GM19351 (cell line): ENCODE measurements around the gene SRCIN1.

Experiments
- ATAC-seq: cut with Tn5 transposase; IDR thresholded peaks from one replicate; pipeline ENCODE4 v1.9.1; 2021; ENCODE audit warnings: mild to moderate bottlenecking, moderate library complexity; ENCODE audit not compliant: unreplicated experiment

SRCIN1 gene

DNA sequence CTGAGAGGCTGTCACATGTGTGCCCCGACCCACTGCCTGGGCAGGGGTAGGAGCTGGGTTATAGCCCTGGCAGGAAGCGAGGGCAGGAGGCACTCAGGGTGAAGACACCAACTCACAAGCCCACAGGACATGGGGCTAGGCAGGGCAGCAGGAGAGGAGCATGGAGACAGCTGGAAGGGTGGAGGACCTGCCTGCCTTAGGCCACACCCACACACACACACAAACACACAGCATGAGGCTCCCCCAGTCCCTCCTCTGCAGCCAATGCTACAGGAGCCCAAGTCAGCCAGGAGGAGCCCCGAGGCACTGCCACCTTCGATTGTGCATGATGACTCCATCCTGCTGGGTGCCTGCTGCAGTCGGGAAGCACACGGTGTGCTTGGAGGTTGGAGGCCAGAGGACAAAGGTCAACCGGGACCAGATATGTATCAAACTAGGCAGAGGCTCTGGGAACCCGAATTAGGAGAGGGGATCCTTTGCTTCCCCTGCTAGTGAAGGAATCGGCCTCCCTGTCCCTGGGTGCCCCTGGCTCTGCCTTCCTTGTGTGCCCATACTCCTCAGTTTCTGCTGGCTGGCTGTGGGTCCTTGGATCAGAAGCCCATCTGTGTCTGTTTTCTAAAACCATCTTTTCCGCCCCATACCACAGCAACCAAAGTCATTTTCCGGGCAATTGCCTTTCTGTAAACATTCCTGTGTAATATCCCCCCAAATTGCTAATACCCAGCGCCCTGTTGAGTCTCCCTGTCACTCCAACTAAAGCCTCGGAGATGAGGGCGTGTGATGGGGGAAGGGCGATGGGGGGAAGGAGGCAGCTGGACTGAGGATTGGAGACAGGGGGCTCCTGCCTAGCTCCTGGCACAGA is 20.5 kb downstream of the SRCIN1 start:
- ATAC-seq: no peak

DNA sequence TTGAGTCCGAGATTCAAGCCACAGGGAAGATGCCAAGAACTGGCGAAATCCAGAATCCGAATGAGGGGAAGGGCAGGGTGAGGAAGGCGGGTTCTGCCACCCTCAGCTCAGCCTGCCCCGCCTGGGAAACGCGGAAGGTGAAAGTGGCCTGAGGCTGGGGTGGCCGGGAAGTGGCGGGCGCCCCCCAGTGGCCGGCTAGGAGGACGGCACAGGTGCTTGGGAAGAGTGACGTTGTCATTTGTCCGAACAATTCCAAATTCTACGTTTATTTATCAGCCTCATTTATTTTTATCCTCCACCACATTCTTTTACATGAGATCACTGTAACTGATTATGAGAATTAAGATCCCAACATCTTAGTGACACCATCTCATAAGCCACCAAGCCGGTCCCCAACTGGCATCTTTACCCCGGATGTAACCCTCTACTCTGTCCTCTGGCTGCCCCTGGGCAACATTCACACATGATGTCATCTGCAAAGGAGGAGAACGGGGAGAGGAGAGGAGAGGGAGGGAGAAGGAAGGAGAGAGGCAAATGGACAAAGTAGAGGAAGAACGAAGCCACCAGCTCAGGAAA is 21.3 kb downstream of the SRCIN1 start:
- no peak for ATAC-seq

DNA sequence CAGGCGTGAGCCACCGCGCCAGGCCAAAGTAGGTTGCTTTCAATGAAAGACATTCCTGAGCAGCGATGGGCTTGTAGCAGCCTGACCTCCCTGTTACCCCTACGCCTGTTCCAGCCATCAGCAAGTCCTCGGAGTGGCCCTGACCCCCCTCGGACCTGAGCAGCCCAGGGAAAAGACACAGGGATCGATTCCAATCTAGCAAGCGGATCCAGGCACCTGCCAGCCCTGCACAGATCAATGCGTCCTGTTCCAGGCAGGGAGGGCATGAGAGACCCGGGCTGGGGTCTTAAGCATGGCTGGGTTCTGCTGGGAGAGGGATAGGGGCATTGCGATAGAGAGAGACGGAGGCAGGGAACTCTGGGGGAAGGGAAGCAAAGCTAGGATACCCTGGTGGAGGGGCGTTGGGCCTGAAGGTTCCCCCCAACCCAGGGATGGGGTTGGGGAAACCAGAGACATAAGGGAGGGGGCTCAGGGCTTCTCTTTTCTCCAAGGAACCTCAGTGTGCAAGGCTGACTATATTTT is 21.9 kb downstream of the SRCIN1 start:
- no peak for ATAC-seq

DNA sequence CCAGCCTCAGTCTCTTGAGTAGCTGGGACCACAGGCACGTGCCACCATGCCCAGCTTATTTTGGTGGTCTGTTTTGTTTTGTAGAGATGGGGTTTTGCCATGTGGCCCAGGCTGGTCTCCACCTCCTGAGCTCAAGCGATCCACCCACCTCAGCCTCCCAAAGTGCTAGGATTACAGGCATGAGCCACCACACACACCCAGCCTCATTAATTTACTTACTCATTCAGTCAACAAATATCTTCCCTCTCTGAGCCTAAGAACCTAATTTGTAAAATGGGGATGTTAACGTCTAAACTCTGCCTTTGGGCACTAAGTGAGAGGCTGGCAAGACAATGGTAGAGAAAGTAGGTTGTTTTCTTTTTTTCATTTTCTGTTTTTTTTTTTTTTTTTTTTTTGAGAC is 22.6 kb downstream of the SRCIN1 start:
- ATAC-seq: no peak

GRCh38 chr17:38582069-38582468 is 23.7 kb downstream of the SRCIN1 start:
- no peak for ATAC-seq

DNA sequence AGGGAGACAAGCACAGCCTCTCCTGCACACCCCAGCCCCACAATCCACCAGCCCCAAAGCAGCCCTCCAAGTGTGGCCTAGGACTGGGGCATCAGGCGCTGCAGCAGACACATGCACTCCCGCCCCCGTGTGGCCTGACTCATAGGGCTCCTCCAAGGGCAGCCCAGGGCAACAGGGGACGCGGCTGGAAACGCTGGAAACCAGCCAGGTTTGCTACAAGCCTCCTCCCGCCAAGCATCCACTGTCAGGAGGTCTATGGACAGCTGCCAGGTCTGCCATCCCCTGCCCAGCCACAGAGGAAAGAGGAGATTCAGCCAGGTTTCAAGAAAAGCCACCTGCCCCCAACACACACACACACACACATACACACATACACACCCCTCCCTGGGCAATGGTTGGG is 25.8 kb downstream of the SRCIN1 start:
- ATAC-seq: no peak

- ATAC-seq: no peak
These were observed 26.7 kb downstream of the SRCIN1 start for GRCh38 chr17:38579083-38579480.

DNA sequence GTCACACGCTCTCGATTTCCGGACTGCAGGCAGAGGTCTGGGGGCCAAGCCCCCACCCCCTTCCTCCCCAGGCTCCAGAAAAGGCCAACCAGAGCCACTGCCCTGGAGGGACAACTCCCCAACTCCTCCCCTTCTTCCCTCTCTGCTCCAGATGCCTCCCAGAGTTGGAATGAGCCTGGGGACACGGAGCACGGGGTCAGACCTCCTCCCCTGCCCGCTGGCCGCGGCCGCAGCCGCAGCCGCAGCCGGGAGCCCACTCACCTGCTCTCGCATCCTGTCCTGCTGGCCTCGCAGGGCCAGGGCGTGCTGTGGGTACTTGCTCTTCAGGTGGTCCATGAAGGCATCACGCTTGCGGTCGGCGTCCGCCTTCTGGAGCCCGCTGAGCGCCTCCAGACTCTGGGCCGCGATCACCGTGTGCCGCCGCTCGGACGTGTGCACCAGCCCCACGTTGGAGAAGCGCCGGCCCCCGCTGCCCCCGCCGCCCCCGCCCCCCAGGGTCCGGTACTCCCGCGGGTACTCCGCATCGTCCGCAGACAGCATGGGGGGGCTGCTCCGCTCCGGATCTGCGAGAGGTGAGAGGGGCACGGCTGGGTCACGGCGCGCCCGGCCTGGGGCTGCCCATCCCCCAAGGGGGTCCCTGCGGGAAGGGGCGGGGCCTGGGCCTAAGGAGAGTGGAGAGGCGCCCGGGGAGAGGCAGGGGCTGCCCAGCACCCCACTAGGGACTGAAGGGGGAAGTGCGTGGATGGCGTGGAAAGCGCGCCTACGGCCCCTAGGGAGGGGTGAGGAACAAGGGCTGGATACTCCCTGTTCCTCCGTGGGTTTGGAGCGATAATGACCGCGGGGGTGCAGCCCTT is 27.3 kb downstream of the SRCIN1 start:
- no peak for ATAC-seq

DNA sequence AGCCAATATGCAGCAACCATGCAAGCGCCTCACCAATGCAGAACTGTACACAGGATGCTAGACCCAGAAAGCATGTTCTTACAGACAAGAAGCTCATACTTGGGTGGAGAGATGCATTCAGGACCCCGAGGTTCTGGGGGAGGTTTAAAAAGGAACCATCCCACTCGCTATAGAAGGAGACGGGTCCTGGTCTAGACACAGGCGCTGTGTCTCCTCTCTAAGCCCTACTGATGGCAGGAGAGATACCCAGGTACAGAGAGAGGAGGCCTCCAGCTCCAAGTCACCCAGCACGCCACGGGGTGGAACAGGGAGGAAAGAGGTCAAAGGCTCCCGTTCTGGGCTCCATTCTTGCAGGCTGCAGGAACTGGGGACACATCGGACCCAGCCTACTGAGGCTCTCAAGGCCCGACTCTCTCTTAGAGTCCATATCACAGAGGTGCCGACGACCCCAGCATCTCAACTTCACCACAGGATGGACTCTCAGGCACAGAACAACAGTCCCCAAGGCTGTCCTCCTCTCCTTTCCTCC is 28.0 kb downstream of the SRCIN1 start:
- ATAC-seq: no peak

DNA sequence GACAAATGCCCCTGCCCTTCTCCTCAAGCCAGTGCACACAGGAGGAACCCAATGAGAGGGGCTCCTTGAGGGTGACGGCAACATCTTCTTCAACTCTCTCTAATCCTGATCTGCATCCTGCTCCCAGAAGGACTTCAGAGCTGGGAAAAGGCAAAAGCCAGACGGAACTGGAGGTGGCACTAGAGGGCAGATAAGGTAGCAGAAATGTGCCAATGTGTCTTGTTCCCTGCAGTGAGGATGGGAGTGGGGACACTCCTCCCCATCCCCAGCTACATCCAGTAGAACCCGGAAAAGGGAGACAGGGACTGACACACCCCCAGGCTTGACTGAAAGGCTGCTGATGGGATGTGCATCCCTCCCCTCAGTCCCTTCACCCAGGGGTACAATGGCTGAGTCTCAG is 28.5 kb downstream of the SRCIN1 start:
- ATAC-seq: no peak

- no peak for ATAC-seq
These were observed 30.0 kb downstream of the SRCIN1 start for GRCh38 chr17:38575781-38576180.

- no peak for ATAC-seq
These were observed 31.0 kb downstream of the SRCIN1 start for GRCh38 chr17:38574712-38575111.

GRCh38 chr17:38572669-38573365 is 32.9 kb downstream of the SRCIN1 start:
- ATAC-seq: no peak

DNA sequence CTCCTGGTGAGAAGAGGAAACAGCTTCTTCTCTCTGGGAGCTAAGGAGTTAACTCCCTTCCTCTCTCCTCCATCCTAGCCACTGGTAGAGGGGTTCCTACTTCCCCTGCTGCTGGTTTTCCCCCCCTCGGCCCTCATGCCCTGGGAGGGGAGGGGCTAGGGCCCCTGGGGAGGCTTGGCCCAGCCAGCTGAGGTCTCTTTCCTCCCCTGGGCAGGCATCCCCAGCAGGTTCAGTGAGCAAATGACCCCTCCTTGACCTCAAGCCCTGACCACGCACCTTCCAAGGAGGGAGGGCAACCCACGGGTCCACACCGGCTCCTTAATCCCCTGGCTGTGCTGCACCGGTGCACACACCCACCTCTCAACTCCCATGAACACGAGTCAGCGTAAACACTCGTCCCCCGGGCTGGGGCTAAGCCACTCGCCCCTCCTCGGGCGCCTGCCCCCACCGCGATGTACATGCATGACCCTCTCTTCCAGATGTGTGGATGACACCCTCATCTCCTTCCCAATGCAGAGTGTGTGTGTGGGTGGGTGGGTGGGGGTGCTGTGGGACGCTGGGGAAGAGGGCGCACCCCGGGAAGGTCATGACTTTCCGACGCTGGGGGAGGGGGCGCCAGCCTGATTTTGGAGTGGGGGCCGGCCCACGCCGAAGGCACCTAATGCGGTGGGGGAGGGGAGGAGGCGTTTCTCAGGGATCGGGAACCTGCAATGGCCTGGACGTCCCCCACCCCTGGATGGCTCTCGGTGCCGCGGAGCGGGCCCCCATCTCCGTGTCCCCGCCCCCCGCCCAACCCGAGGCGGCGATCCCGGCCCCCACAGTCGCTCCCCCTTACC is 33.7 kb downstream of the SRCIN1 start:
- ATAC-seq: no peak

DNA sequence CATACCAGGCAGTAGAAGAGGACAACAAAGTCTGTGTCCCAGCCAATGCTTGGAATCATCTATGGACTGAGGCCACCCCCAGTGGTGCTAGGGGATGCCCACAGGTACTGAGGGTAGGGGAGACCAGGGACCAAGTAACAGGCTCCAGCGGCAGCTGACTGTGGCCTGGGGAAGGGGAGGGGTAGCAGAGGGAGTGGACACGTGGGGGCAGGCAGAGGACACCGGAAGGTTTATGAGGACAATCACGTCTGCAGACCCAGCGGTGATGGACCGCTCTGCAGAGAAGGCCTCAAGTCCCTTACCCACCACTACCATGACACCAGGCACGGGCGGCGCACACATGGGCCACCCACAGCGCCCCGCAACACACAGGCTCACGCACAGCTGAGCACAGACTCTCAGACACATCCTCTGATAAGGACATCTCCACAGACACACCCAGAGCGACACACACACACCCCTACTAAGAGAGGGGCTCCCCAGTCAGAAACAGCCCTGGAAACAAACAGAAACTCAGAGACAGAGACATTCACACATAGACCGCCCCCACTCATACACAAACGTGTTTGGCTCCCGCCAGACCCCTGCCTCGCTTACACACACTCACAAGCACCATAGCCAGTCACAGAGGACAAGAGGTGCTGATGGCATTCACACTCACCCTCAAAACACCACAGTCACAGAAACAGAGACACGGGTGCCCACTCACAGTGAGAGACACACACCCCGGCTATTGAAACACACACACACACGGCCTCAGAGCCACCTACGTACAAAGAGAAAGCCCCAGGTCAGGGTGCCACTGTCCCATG is 35.8 kb downstream of the SRCIN1 start:
- ATAC-seq: no peak

GRCh38 chr17:38568845-38569510 is 36.8 kb downstream of the SRCIN1 start:
- no peak for ATAC-seq

DNA sequence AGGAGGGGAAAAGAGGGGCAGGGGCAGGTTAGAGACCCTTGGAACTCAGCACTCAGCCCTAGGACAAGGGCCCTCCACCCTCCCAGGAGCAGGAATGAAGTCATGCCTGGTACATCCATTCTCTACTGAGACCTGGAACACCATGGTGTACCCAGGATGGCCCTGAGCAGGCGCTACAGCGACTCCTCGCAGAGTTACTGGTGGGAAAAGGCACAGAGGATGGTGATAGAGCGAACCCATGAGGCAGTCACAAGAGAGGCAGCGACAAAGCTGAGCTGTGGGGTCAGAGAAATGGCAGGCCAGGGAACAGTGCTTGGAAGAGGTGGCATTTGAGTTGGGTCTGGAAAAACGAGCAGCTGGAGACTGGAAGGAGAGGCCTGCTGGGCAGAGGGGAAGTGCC is 37.5 kb downstream of the SRCIN1 start:
- ATAC-seq: no peak

DNA sequence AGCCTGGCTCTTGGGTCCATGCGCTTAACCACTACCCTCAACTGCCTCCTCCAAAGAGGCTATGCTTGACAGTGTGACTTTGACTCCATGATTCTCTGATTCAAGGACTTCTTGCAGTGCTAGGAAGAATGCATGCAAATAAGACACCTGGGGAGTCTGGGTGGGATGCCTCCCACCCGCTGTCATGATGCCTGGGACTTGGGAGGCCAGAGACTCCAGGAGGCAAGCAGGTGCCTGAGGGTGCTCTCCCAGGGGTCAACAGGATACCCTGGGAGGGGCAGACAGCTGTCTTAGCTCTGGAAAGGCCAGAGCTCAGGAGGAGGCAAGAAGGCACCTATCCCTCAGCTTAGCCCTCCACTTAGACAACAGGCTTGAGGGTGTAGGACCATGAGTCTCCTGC is 38.4 kb downstream of the SRCIN1 start:
- ATAC-seq: no peak
